Measurements from ENCODE around the gene FLT1.

FLT1 gene

DNA sequence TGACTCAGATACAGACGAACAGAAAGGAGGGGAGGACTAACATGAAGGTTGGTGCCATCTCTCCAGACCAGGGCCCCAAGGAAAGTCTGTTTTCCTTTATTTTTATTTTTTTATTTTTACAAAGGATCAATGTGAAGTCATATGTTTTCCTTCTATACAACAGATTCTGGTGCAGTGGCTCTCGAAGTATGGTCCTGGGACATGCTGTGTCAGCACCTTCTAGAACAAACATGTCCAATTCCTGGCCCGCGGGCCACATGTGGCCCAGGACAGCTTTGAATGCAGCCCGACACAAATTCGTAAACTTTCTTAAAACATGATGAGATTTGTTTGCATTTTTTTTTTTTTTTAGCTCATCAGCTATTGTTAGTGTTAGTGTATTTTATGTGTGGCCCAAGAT is 174.7 kb downstream of the FLT1 start:
- TF ChIP-seq, protein P1, sequence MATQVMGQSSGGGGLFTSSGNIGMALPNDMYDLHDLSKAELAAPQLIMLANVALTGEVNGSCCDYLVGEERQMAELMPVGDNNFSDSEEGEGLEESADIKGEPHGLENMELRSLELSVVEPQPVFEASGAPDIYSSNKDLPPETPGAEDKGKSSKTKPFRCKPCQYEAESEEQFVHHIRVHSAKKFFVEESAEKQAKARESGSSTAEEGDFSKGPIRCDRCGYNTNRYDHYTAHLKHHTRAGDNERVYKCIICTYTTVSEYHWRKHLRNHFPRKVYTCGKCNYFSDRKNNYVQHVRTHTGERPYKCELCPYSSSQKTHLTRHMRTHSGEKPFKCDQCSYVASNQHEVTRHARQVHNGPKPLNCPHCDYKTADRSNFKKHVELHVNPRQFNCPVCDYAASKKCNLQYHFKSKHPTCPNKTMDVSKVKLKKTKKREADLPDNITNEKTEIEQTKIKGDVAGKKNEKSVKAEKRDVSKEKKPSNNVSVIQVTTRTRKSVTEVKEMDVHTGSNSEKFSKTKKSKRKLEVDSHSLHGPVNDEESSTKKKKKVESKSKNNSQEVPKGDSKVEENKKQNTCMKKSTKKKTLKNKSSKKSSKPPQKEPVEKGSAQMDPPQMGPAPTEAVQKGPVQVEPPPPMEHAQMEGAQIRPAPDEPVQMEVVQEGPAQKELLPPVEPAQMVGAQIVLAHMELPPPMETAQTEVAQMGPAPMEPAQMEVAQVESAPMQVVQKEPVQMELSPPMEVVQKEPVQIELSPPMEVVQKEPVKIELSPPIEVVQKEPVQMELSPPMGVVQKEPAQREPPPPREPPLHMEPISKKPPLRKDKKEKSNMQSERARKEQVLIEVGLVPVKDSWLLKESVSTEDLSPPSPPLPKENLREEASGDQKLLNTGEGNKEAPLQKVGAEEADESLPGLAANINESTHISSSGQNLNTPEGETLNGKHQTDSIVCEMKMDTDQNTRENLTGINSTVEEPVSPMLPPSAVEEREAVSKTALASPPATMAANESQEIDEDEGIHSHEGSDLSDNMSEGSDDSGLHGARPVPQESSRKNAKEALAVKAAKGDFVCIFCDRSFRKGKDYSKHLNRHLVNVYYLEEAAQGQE (IDR thresholded peaks at IDR 0.05; ENCODE audit: insufficient read depth in 1 of 2, low read depth in 2 of 2, low read length in 2 of 2) = no peak
- TF ChIP-seq POLR2AphosphoS5 (IDR thresholded peaks at IDR 0.05; ENCODE audit: low read depth, low read length) (no peak), SIN3A (IDR thresholded peaks at IDR 0.05; ENCODE audit: borderline replicate concordance, insufficient read depth, low read length) (no peak), TAF1 (IDR thresholded peaks at IDR 0.05; ENCODE audit: borderline replicate concordance, insufficient read depth, low read length) (no peak), FOXP2 (optimal IDR thresholded peaks at IDR 0.05; ENCODE audit: borderline replicate concordance, extremely low read depth, extremely low read length, insufficient read depth) (no peak)

- TF ChIP-seq, protein P1 (IDR thresholded peaks at IDR 0.05; ENCODE audit: insufficient read depth in 1 of 2, low read depth in 2 of 2, low read length in 2 of 2) = no peak
- TF ChIP-seq FOXP2 (optimal IDR thresholded peaks at IDR 0.05; ENCODE audit: borderline replicate concordance, extremely low read depth, extremely low read length, insufficient read depth) = no peak
- TF ChIP-seq SIN3A (IDR thresholded peaks at IDR 0.05; ENCODE audit: borderline replicate concordance, insufficient read depth, low read length) = no peak
- TF ChIP-seq POLR2AphosphoS5 (IDR thresholded peaks at IDR 0.05; ENCODE audit: low read depth, low read length) = no peak
- TF ChIP-seq TAF1 (IDR thresholded peaks at IDR 0.05; ENCODE audit: borderline replicate concordance, insufficient read depth, low read length) = no peak
Observed at GRCh38 chr13:28319528-28319927, 175.4 kb downstream of the FLT1 start.

DNA sequence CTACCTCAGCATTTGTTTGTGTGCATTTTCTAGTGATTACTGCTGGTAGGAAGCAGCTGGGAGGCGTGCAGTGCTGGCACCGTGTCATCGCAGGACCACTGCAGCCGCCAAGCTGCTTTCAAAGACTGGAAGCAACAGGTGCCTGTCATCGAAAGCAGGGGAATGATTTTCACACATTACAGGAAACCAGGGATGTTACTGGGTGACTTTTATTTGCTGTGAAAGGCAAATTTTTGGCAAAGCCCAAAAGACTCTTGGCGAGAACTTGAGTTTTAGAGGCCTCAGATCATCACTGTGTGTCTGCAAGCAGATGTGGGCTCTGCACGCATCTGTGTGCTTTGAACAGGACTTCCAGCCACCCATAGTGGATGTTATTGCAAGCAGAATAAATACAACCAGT is 176.4 kb downstream of the FLT1 start:
- TF ChIP-seq SIN3A (IDR thresholded peaks at IDR 0.05; ENCODE audit: borderline replicate concordance, insufficient read depth, low read length) (no peak), POLR2AphosphoS5 (IDR thresholded peaks at IDR 0.05; ENCODE audit: low read depth, low read length) (no peak), TAF1 (IDR thresholded peaks at IDR 0.05; ENCODE audit: borderline replicate concordance, insufficient read depth, low read length) (no peak), FOXP2 (optimal IDR thresholded peaks at IDR 0.05; ENCODE audit: borderline replicate concordance, extremely low read depth, extremely low read length, insufficient read depth) (no peak)
- TF ChIP-seq, protein P1 (IDR thresholded peaks at IDR 0.05; ENCODE audit: insufficient read depth in 1 of 2, low read depth in 2 of 2, low read length in 2 of 2) = no peak

GRCh38 chr13:28316836-28317235 is 178.1 kb downstream of the FLT1 start:
- TF ChIP-seq, protein P1 (IDR thresholded peaks at IDR 0.05; ENCODE audit: insufficient read depth in 1 of 2, low read depth in 2 of 2, low read length in 2 of 2) = no peak
- TF ChIP-seq FOXP2 (optimal IDR thresholded peaks at IDR 0.05; ENCODE audit: borderline replicate concordance, extremely low read depth, extremely low read length, insufficient read depth) = no peak
- TF ChIP-seq TAF1 (IDR thresholded peaks at IDR 0.05; ENCODE audit: borderline replicate concordance, insufficient read depth, low read length) = no peak

- no peak for TF ChIP-seq TAF1 (IDR thresholded peaks at IDR 0.05; ENCODE audit: borderline replicate concordance, insufficient read depth, low read length)
Observed at GRCh38 chr13:28316129-28316528, 178.8 kb downstream of the FLT1 start.
